EH (cell line): ENCODE measurements around the gene DLG3.

Experiments
- DNase-seq: peaks from one replicate; pipeline ENCODE4 v3.0.0-alpha.2; 2015; ENCODE audit warnings: low read depth

The DLG3 gene

GRCh38 chrX:70437921-70438665 lies 6.5 kb upstream of the DLG3 start:
- no peak for DNase-seq

GRCh38 chrX:70439016-70439415 lies 5.6 kb upstream of the DLG3 start:
- peak; percentile 45 for DNase-seq

- DNase-seq: no peak
These were observed 2.4 kb upstream of the DLG3 start for GRCh38 chrX:70442224-70442623.

- no peak for DNase-seq
These were observed 466 bp downstream of the DLG3 start for GRCh38 chrX:70444946-70445656.

GRCh38 chrX:70445951-70446350 lies 1.3 kb downstream of the DLG3 start:
- no peak for DNase-seq

GRCh38 chrX:70446380-70447350 lies 2.0 kb downstream of the DLG3 start:
- DNase-seq: no peak

GRCh38 chrX:70449457-70449966 lies 4.9 kb downstream of the DLG3 start:
- DNase-seq: no peak

- DNase-seq: peak; percentile 59
These were observed 7.6 kb downstream of the DLG3 start for GRCh38 chrX:70452143-70452733.

GRCh38 chrX:70453024-70453618 lies 8.5 kb downstream of the DLG3 start:
- no peak for DNase-seq

- peak; percentile 59 for DNase-seq
These were observed 10.1 kb downstream of the DLG3 start for GRCh38 chrX:70454441-70455365.

GRCh38 chrX:70455366-70456202 lies 10.9 kb downstream of the DLG3 start:
- DNase-seq: no peak

- no peak for DNase-seq
These were observed 11.6 kb downstream of the DLG3 start for GRCh38 chrX:70456256-70456655.

GRCh38 chrX:70461026-70461425 lies 16.4 kb downstream of the DLG3 start:
- no peak for DNase-seq

GRCh38 chrX:70464051-70464450 lies 19.4 kb downstream of the DLG3 start:
- no peak for DNase-seq

GRCh38 chrX:70466968-70467367 lies 22.3 kb downstream of the DLG3 start:
- no peak for DNase-seq

- DNase-seq: no peak
These were observed 24.1 kb downstream of the DLG3 start for GRCh38 chrX:70468709-70469108.

GRCh38 chrX:70470850-70471289 lies 26.2 kb downstream of the DLG3 start:
- no peak for DNase-seq

- no peak for DNase-seq
These were observed 31.7 kb downstream of the DLG3 start for GRCh38 chrX:70476166-70476933.
